Uterus (tissue), 2 donors: ENCODE data around the gene GRIA1.

Experiments
- POLR2A ChIP-seq, 2 donors: fragments of 450-650 bp; IDR thresholded peaks; one replicate each; pipeline ENCODE4 v1.6.1; 2016; ENCODE audit warnings: antibody characterized with exemption in 2 of 2, mild to moderate bottlenecking in 1 of 2, moderate library complexity in 1 of 2
- TF ChIP-seq, protein P1 (sequence below), 4 experiments: fragments of 200-600 bp in 2 of 4; fragments of 450-650 bp in 2 of 4; sonication (generic) in 2 of 4; IDR thresholded peaks; one replicate each; pipeline ENCODE4 v1.5.1; 2016 to 2019; ENCODE audit warnings: antibody characterized with exemption in 4 of 4, mild to moderate bottlenecking in 2 of 4, moderate library complexity in 1 of 4

DNA sequence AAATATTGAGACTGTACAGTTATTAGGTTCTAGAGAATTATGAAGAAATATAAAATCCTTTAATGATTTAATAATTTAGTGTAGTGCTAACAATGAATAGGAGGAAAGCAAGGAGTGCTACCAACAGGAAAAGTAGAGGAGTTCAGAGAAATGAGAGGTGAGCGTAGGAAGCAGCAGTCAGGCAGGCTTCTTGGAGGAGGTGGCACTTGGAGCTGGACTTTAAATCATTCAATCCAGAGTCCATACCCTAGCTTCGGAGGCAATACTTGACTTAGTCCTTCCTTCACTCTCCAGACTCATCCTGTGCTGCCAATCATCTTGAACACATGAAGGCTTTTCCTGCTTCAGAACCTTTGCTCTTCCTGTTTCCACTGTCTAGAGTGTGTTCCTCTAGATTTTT is 254.3 kb downstream of the GRIA1 start:
- TF ChIP-seq, protein P1, sequence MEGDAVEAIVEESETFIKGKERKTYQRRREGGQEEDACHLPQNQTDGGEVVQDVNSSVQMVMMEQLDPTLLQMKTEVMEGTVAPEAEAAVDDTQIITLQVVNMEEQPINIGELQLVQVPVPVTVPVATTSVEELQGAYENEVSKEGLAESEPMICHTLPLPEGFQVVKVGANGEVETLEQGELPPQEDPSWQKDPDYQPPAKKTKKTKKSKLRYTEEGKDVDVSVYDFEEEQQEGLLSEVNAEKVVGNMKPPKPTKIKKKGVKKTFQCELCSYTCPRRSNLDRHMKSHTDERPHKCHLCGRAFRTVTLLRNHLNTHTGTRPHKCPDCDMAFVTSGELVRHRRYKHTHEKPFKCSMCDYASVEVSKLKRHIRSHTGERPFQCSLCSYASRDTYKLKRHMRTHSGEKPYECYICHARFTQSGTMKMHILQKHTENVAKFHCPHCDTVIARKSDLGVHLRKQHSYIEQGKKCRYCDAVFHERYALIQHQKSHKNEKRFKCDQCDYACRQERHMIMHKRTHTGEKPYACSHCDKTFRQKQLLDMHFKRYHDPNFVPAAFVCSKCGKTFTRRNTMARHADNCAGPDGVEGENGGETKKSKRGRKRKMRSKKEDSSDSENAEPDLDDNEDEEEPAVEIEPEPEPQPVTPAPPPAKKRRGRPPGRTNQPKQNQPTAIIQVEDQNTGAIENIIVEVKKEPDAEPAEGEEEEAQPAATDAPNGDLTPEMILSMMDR (IDR thresholded peaks at IDR 0.05): no peak
- no peak for TF ChIP-seq POLR2A (IDR thresholded peaks at IDR 0.05)
